Endothelial cell of umbilical vein (primary cell): ENCODE measurements around the gene CIROP. TPM values are rescaled to one million over a fixed set of nuclear protein-coding genes. Genes with fewer than 3 reads are reported as not detected.

Source experiments
- BruUV-seq: library from RNA; stranded (reverse); fragments of 400-500 nt; replicated peaks from 2 replicates; lab custom pipeline; 2021; lab: Mats Ljungman, UMichigan
- CTCF ChIA-PET: fragments of 300-600, 350-600 bp; sonication (Branson Sonifier 250); formaldehyde crosslinking; loops from one replicate; lab custom pipeline; 2021; ENCODE audit warnings: antibody characterized with exemption, inconsistent platforms; lab: Charles Lee
- POLR2A ChIA-PET: fragments of 300-600, 350-600 bp; sonication (Branson Sonifier 250); formaldehyde crosslinking; loops from one replicate; lab custom pipeline; 2021; ENCODE audit warnings: antibody characterized with exemption, inconsistent platforms; lab: Charles Lee
- DNase-seq: peaks from one replicate; pipeline ENCODE4 v3.0.0-alpha.2; 2011; ENCODE audit warnings: low read depth, low spot score
- FAIRE-seq: peaks from 2 replicates; lab custom pipeline; 2011; peaks lifted over from hg19 to GRCh38; lab: Jason Lieb, UNC
- H2AFZ ChIP-seq: 2 replicates; pipeline ENCODE4 v1.6.0; 2012; ENCODE audit warnings: low read depth, low read length, control low read depth, inconsistent platforms
- H3K27ac ChIP-seq: 2 replicates; pipeline ENCODE4 v1.5.1; 2011; ENCODE audit warnings: low read depth, mild to moderate bottlenecking, control low read depth, low read length, moderate library complexity; ENCODE audit not compliant: insufficient read depth
- H3K27me3 ChIP-seq, 2 experiments: 2 replicates each; pipeline versions ENCODE4 v1.6.0 to v1.6.1; 2011; ENCODE audit warnings: low read length in 2 of 2, mixed read lengths in 1 of 2; ENCODE audit not compliant: control insufficient read depth in 2 of 2, insufficient read depth in 2 of 2
- H3K36me3 ChIP-seq, 2 experiments: 2 replicates in 1 of 2; 3 replicates in 1 of 2; pipeline ENCODE4 v1.5.1; 2011; ENCODE audit warnings: low read length in 2 of 2, mild to moderate bottlenecking in 1 of 2, moderate library complexity in 1 of 2; ENCODE audit not compliant: control insufficient read depth in 2 of 2, insufficient read depth in 2 of 2; ENCODE audit errors: extremely low read depth in 1 of 2
- H3K4me1 ChIP-seq: 3 replicates; pipeline ENCODE4 v1.5.1; 2011; ENCODE audit warnings: mild to moderate bottlenecking, low read length; ENCODE audit not compliant: control insufficient read depth, insufficient read depth; ENCODE audit errors: extremely low read depth
- H3K4me2 ChIP-seq: 2 replicates; pipeline ENCODE4 v1.6.1; 2011; ENCODE audit warnings: low read length, control low read depth, mixed read lengths; ENCODE audit not compliant: insufficient read depth
- H3K4me3 ChIP-seq, 3 experiments: fragments of 200-600 bp in 1 of 3; sonication (generic), shearing (Covaris generic) in 1 of 3; replicated peaks in 1 of 3; 2 replicates each; pipeline ENCODE4 v1.5.1; 2011 to 2016; ENCODE audit warnings: control low read depth in 3 of 3, low read length in 3 of 3, mild to moderate bottlenecking in 2 of 3, inconsistent platforms in 1 of 3, low read depth in 1 of 3, moderate library complexity in 1 of 3; ENCODE audit not compliant: insufficient read depth in 1 of 3
- H3K79me2 ChIP-seq: 2 replicates; pipeline ENCODE4 v1.6.0; 2012; ENCODE audit warnings: low read length, inconsistent platforms; ENCODE audit not compliant: control insufficient read depth, insufficient read depth
- H3K9ac ChIP-seq: replicated peaks from 2 replicates; pipeline ENCODE3; 2011; ENCODE audit warnings: low read length, control low read depth; ENCODE audit not compliant: insufficient read depth; ENCODE audit errors: extremely low read depth
- H3K9me1 ChIP-seq: replicated peaks from 3 replicates; pipeline ENCODE4 v1.6.0; 2011; ENCODE audit warnings: mild to moderate bottlenecking, low read length; ENCODE audit not compliant: control insufficient read depth, insufficient read depth; ENCODE audit errors: extremely low read depth
- H3K9me3 ChIP-seq: replicated peaks from 2 replicates; pipeline ENCODE4 v1.5.1; 2012; ENCODE audit warnings: low read length, inconsistent platforms; ENCODE audit not compliant: control insufficient read depth, insufficient read depth
- H4K20me1 ChIP-seq: replicated peaks from 2 replicates; pipeline ENCODE3; 2011; ENCODE audit warnings: mild to moderate bottlenecking, low read length; ENCODE audit not compliant: control insufficient read depth, insufficient read depth; ENCODE audit errors: extremely low read depth
- CTCF ChIP-seq, 2 donors: IDR thresholded peaks; 1 replicate in 1 of 2; 2 replicates in 1 of 2; pipeline ENCODE4 v1.5.1; 2011; ENCODE audit warnings: low read length in 2 of 2, mild to moderate bottlenecking in 2 of 2, moderate library complexity in 2 of 2, control low read depth in 1 of 2, inconsistent platforms in 1 of 2, low read depth in 1 of 2; ENCODE audit not compliant: insufficient read depth in 1 of 2; ENCODE audit errors: extremely low read depth in 1 of 2
- EZH2 ChIP-seq: IDR thresholded peaks from 2 replicates; pipeline ENCODE4 v1.6.1; 2012; ENCODE audit warnings: borderline replicate concordance, low read depth, mild to moderate bottlenecking, moderate library complexity, low read length, inconsistent platforms; ENCODE audit not compliant: severe bottlenecking
- FOS ChIP-seq: IDR thresholded peaks from 2 replicates; pipeline ENCODE4 v1.6.1; 2011; ENCODE audit warnings: mild to moderate bottlenecking, low read length, moderate library complexity, borderline replicate concordance; ENCODE audit not compliant: insufficient read depth
- GATA2 ChIP-seq: IDR thresholded peaks from 2 replicates; pipeline ENCODE4 v1.7.0; 2011; ENCODE audit warnings: low read depth, mild to moderate bottlenecking, moderate library complexity, mixed read lengths, low read length; ENCODE audit not compliant: insufficient read length, insufficient read depth
- JUN ChIP-seq: IDR thresholded peaks from 2 replicates; pipeline ENCODE4 v1.6.1; 2011; ENCODE audit warnings: borderline replicate concordance, low read depth; ENCODE audit not compliant: insufficient read length, insufficient read depth
- MAX ChIP-seq: IDR thresholded peaks from 2 replicates; pipeline ENCODE4 v1.6.1; 2011; ENCODE audit not compliant: insufficient read depth, insufficient read length
- MYC ChIP-seq: IDR thresholded peaks from one replicate; pipeline ENCODE4 v1.6.1; 2011; ENCODE audit warnings: mild to moderate bottlenecking, low read depth, low read length
- POLR2A ChIP-seq: IDR thresholded peaks from 2 replicates; pipeline ENCODE4 v1.6.1; 2012; ENCODE audit warnings: low read depth, mild to moderate bottlenecking, control low read depth, low read length
- POLR2AphosphoS5 ChIP-seq: IDR thresholded peaks from 2 replicates; pipeline ENCODE4 v1.6.1; 2012; ENCODE audit warnings: low read depth, mild to moderate bottlenecking, control low read depth, low read length, moderate library complexity; ENCODE audit not compliant: insufficient read depth
- dilution Hi-C: fragments of 300-500 bp; cut with MboI; formaldehyde crosslinking; loops from one replicate; pipeline ENCODE4 v1.15.0; 2019; ENCODE audit warnings: low sequenced_read_pairs; ENCODE audit not compliant: extremely low pct_ligation_motif_present
- intact Hi-C: fragments of 100-400 bp; cut with micrococcal nuclease; formaldehyde crosslinking; loops from one replicate; pipeline ENCODE4 v1.10.0; 2022
- polyA plus RNA-seq, 4 experiments: library from polyadenylated mRNA; depleted of rRNA in 3 of 4; stranded (reverse) in 3 of 4; unstranded in 1 of 4; fragments of >200 nt; gene quantifications; 2 replicates each; pipeline versions ENCODE4 v1.2.1 to v1.2.3, GENCODE V29; 2011 to 2012; ENCODE audit warnings: missing spikeins in 1 of 4
- total RNA-seq: library from RNA; stranded (reverse); gene quantifications from 2 replicates; pipeline ENCODE4 v1.2.3, GENCODE V29; 2021

CIROP gene
- total and polyA plus RNA-seq, 2 donors (not counting 3 experiments of a cell fraction or from before 2014, with no cell fraction given) = not detected

- Histone ChIP-seq H2AFZ (no peak overlapping the region), H4K20me1 (no peaks in the 10 kb centered on the region), H3K27ac (no peak overlapping the region), H3K36me3 (peaks cover 5 to 13% of the 10 kb centered on the region in 2 experiments), H3K4me3 (no peak overlapping the region), H3K27me3 (no peaks in the 10 kb centered on the region), H3K9ac (no peak overlapping the region), H3K9me1 (no peaks in the 10 kb centered on the region), H3K4me2 (no peak overlapping the region), H3K4me1 (peaks cover 2% of the 10 kb centered on the region), H3K79me2 (peaks cover 18% of the 10 kb centered on the region), H3K9me3 (no peaks in the 10 kb centered on the region)
- intact Hi-C loops (no loop called here), dilution Hi-C loops (no loop called here)
- FAIRE-seq (no peak), DNase-seq (no peak)
- ChIA-PET POLR2A (no interaction called here), CTCF (interaction anchor here (0.7 to 2.9 kb wide), 5 partner anchors 18 to 107 kb away, joined by 3 to 16 read pairs (median 8); no protein-coding TSS in a partner anchor)
- no TSS peak for BruUV-seq
- TF ChIP-seq EZH2 (no peak), JUN (no peak), FOS (no peak)
Measured at GRCh38 chr14:23101986-23102625, 2.7 kb downstream of the CIROP start.

- H2AFZ ChIP-seq = no peak overlapping the region
- no peak overlapping the region for H3K27ac ChIP-seq
- no peaks in the 10 kb centered on the region for H3K27me3 ChIP-seq
- no peaks in the 10 kb centered on the region for H3K9me1 ChIP-seq
- no peak overlapping the region for H3K4me2 ChIP-seq
- no peaks in the 10 kb centered on the region for H3K9me3 ChIP-seq
- no TSS peak for BruUV-seq
- intact Hi-C loops = no loop called here
- H3K9ac ChIP-seq = no peak overlapping the region
- peaks cover 25% of the 10 kb centered on the region for H3K79me2 ChIP-seq
- TF ChIP-seq POLR2A = no peak
- TF ChIP-seq MYC = no peak
- no peak for TF ChIP-seq POLR2AphosphoS5
- TF ChIP-seq FOS = no peak
- TF ChIP-seq EZH2 = no peak
- TF ChIP-seq CTCF (IDR thresholded peaks at IDR 0.05; ENCODE audit: extremely low read depth in 1 of 2, insufficient read depth in 1 of 2, low read depth in 1 of 2, low read length in 2 of 2) = no peak
- no peak for TF ChIP-seq GATA2
- TF ChIP-seq MAX = no peak
- no peak for TF ChIP-seq JUN
- dilution Hi-C loops = no loop called here
- H4K20me1 ChIP-seq = no peaks in the 10 kb centered on the region
- ChIA-PET CTCF (interaction anchor here (2.1 to 2.9 kb wide), 3 partner anchors 19 to 106 kb away, joined by 8 to 16 read pairs (median 10); no protein-coding TSS in a partner anchor), POLR2A (no interaction called here)
- no peak overlapping the region for H3K4me3 ChIP-seq
- H3K4me1 ChIP-seq = peaks cover 9% of the 10 kb centered on the region
- DNase-seq (no peak), FAIRE-seq (no peak)
- H3K36me3 ChIP-seq = peaks cover 5 to 13% of the 10 kb centered on the region in 2 experiments
Measured at GRCh38 chr14:23101213-23101970, 3.4 kb downstream of the CIROP start.
